K562 (cell line): ENCODE data around the gene HMGCL. TPM values are rescaled to one million over a fixed set of nuclear protein-coding genes. Genes with fewer than 3 reads are reported as not detected.
A peak's percentile ranks its signal among the peaks of the same experiment; 100 is the strongest.

Source experiments
- BRF2 ChIP-seq: IDR thresholded peaks from 3 replicates; pipeline ENCODE4 v1.6.1; 2011; ENCODE audit warnings: borderline replicate concordance, mild to moderate bottlenecking; ENCODE audit not compliant: insufficient read length, insufficient read depth
- CAMTA2 ChIP-seq: fragments of 250-450 bp; sonication (Bioruptor Pico); conservative IDR thresholded peaks from 2 replicates; pipeline ENCODE4 v1.5.1; 2022
- ELF2 ChIP-seq: fragments of 250-450 bp; sonication (Bioruptor Pico); IDR thresholded peaks from 2 replicates; pipeline ENCODE4 v1.5.0; 2021; ENCODE audit warnings: mild to moderate bottlenecking
- ETV5 ChIP-seq: sonication (generic); formaldehyde crosslinking; IDR thresholded peaks from 2 replicates; pipeline ENCODE4 v1.4.0; 2020; ENCODE audit warnings: low read depth, mild to moderate bottlenecking, missing genetic modification reagents
- NKRF ChIP-seq: fragments of 450-650 bp; IDR thresholded peaks from 2 replicates; pipeline ENCODE4 v1.6.1; 2016; ENCODE audit warnings: borderline replicate concordance
- NONO ChIP-seq, 2 experiments: fragments of 200-400 bp in 1 of 2; fragments of 450-650 bp in 1 of 2; formaldehyde crosslinking in 1 of 2; IDR thresholded peaks; 2 replicates each; pipeline ENCODE4 v1.6.1; 2017; ENCODE audit warnings: low read depth in 2 of 2, mild to moderate bottlenecking in 2 of 2, moderate library complexity in 2 of 2, low read length in 1 of 2
- PKNOX1 ChIP-seq: fragments of 450-650 bp; IDR thresholded peaks from 2 replicates; pipeline ENCODE4 v1.6.1; 2016
- RBM22 ChIP-seq: fragments of 200-400 bp; formaldehyde crosslinking; IDR thresholded peaks from 2 replicates; pipeline ENCODE4 v1.6.1; 2018; ENCODE audit warnings: low read length, low read depth; ENCODE audit not compliant: poor library complexity, severe bottlenecking
- SMAD3 ChIP-seq: fragments of 450-650 bp; formaldehyde crosslinking; conservative IDR thresholded peaks from 2 replicates; pipeline ENCODE4 v1.4.0; 2020; ENCODE audit warnings: mild to moderate bottlenecking
- TAF15 ChIP-seq: fragments of 200-400 bp; formaldehyde crosslinking; IDR thresholded peaks from 2 replicates; pipeline ENCODE4 v1.6.1; 2017; ENCODE audit warnings: mild to moderate bottlenecking, low read depth, low read length, moderate library complexity
- TFAP4 ChIP-seq: sonication (generic); formaldehyde crosslinking; IDR thresholded peaks from 2 replicates; pipeline ENCODE4 v1.8.0; 2022; ENCODE audit warnings: missing genetic modification reagents, mild to moderate bottlenecking, moderate library complexity, borderline replicate concordance
- ZNF609 ChIP-seq: sonication (generic); formaldehyde crosslinking; IDR thresholded peaks from 2 replicates; pipeline ENCODE4 v1.8.1; 2023; ENCODE audit warnings: missing genetic modification reagents, mild to moderate bottlenecking, borderline replicate concordance
- polyA plus RNA-seq, 8 experiments: library from polyadenylated mRNA; depleted of rRNA in 4 of 8; stranded (reverse) in 5 of 8; unstranded in 3 of 8; fragments of >200 nt; fragmentation: Nextera tagmentation in 2 of 8; fragmentation: Illumina TruSeq in 1 of 8; extraction: Ambion mirVana in 2 of 8; extraction: Trizol in 1 of 8; gene quantifications; 2 replicates each; pipeline versions ENCODE4 v1.2.1 to v1.2.3, GENCODE V29; 2011 to 2014; ENCODE audit warnings: inconsistent platforms in 1 of 8, missing spikeins in 1 of 8
- total RNA-seq, 7 experiments: library from RNA; depleted of rRNA in 6 of 7; stranded (reverse); fragments of >200 nt in 6 of 7; fragmentation: Illumina TruSeq in 2 of 7; extraction: Trizol in 2 of 7; gene quantifications; 2 replicates each; pipeline versions ENCODE4 v1.2.1 to v1.2.3, GENCODE V29; 2011 to 2021; ENCODE audit warnings: low replicate concordance in 1 of 7

Gene HMGCL
- total and polyA plus RNA-seq, 9 of the 15 experiments (the other 6 are each of a cell fraction or from before 2014, with no cell fraction given), result 18.0 to 82.2 (median 24.2) TPM

- TF ChIP-seq ETV5 (CRISPR knock-in tag), result peak; percentile 96
- TF ChIP-seq ZNF609 (CRISPR knock-in tag), result no peak
- TF ChIP-seq NKRF, result peak; percentile 94
- TF ChIP-seq TAF15, result no peak
- peak; percentile 86 for TF ChIP-seq TFAP4 (CRISPR knock-in tag)
- TF ChIP-seq ELF2 (CRISPR knock-in tag), result peak; percentile 98
- TF ChIP-seq PKNOX1, result peak; percentile 94
- peak; percentile 86 for TF ChIP-seq RBM22
- TF ChIP-seq SMAD3 (CRISPR knock-in tag), result 0 out of 2 replicates have a peak, but pooled peaks have one; percentile 19
- TF ChIP-seq CAMTA2 (CRISPR knock-in tag), result no peak
- no peak for TF ChIP-seq BRF2
- TF ChIP-seq NONO (IDR thresholded peaks at IDR 0.05; ENCODE audit: low read depth in 2 of 2, low read length in 1 of 2), result 0 out of 4 replicates have a peak, but pooled peaks of 1 of the 2 experiments have one; percentile 48
Observed at GRCh38 chr1:23790696-23791515, 34.3 kb downstream of the HMGCL start, which contains the start of gene LYPLA2 (continued).
